Measurements from ENCODE around the gene CLEC16A.
"Not testable (repeated sequence)": the region's sequence is repeated elsewhere in the genome, so short reads cannot be mapped to it uniquely, and the experiment has no call there.

Gene CLEC16A

GRCh38 chr16:11093572-11094074 is 149.3 kb downstream of the CLEC16A start:
- H3K4me3 ChIP-seq (ENCODE audit: low read depth, low read length), result no peak overlapping the region

DNA sequence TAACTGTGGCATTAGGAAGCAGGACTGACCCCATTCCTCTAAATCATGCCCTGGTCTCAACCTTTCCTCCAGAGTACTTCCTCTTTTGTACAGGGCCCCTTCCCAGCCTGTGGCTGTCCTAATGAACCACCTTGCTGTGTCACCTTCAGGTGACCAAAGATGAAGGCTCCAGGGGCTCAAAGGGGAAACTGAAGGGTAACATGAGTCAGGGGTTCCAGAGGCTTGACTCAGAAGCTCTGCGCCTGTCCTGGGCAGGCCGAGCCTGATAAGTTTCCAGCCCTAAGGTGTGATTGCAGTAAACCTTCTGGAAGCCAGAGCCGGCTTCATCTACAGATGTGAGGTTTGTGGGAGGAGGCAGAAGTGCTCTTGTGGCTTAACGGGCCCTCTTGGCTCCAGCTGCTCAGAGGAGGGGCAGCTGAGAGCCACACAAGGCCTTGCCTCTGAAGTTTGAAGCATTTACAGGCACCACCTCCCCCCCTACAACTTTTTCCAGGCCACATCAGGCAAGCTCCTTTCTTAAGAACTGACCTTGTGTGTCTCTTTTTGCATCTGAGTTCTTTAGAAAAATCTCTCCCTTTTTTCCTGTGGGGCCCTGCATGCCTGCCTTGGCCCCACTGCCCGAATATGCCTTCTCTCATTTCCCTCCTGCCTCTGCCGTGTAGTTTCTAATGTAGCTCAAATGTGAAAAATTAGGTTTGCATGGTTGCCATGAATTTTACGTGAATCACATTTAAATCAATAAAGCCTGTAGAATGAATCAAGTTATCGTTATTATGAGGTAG is 149.9 kb downstream of the CLEC16A start:
- no peak overlapping the region for H3K4me3 ChIP-seq (ENCODE audit: low read depth, low read length)

- no peak overlapping the region for H3K4me3 ChIP-seq (ENCODE audit: low read depth, low read length)
These were observed 150.6 kb downstream of the CLEC16A start for GRCh38 chr16:11094857-11095565.

- H3K4me3 ChIP-seq (ENCODE audit: low read depth, low read length), result no peak overlapping the region
These were observed 151.6 kb downstream of the CLEC16A start for GRCh38 chr16:11095935-11096334.

GRCh38 chr16:11097094-11097786 is 152.9 kb downstream of the CLEC16A start:
- H3K4me3 ChIP-seq (ENCODE audit: low read depth, low read length), result no peak overlapping the region

GRCh38 chr16:11097787-11098167 is 153.4 kb downstream of the CLEC16A start:
- H3K4me3 ChIP-seq (ENCODE audit: low read depth, low read length), result no peak overlapping the region

- no peak overlapping the region for H3K4me3 ChIP-seq (ENCODE audit: low read depth, low read length)
These were observed 154.4 kb downstream of the CLEC16A start for GRCh38 chr16:11098601-11099390.

DNA sequence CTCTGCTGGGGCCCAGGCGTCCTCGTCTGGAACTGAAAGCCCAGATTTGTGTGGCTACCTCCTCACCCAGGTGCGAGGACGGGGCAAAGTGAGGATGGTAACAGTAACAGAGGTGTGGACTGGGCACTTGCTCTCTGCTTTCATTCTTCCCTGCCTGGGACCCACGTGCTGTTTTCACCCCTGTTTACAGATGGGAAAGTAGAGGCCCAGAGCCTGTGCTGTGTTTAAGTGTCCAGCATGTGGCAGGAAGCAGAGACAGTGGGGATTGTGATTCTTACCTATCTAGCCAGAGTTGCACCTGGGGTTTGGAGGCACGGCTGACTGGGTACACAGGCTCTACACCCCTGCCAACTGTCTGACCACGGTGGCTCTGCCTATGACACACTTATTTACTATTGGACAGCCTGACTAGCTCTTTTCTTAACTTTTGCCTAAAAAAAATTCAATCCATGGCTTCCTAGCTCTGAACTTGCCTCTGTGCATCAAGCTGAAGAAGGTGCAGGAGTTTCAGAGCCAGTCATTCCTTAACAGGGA is 155.4 kb downstream of the CLEC16A start:
- H3K4me3 ChIP-seq (ENCODE audit: low read depth, low read length), result no peak overlapping the region

- H3K4me3 ChIP-seq (ENCODE audit: low read depth, low read length), result no peak overlapping the region
These were observed 155.9 kb downstream of the CLEC16A start for GRCh38 chr16:11100239-11100750.

DNA sequence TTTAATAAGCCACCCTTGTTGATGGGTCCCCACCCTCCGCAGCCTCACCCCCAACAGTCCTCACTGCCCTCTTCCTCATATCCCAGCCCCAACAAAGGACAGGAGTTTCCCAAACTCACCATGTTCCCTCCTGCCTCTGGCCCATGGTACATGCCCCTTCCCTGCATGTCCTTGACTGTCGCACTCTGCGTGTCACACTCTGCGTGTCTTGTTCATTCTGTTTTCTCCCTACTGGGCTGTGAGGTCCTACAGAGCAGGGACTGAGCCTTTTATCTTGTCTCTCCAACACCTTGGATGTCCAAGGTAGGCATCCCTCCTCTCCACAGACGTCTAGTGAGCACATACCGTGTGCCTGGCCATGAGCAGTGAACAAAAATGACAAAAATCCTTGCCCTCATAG is 156.9 kb downstream of the CLEC16A start:
- no peak overlapping the region for H3K4me3 ChIP-seq (ENCODE audit: low read depth, low read length)

GRCh38 chr16:11101695-11102522 is 157.5 kb downstream of the CLEC16A start:
- H3K4me3 ChIP-seq (ENCODE audit: low read depth, low read length), result no peak overlapping the region

DNA sequence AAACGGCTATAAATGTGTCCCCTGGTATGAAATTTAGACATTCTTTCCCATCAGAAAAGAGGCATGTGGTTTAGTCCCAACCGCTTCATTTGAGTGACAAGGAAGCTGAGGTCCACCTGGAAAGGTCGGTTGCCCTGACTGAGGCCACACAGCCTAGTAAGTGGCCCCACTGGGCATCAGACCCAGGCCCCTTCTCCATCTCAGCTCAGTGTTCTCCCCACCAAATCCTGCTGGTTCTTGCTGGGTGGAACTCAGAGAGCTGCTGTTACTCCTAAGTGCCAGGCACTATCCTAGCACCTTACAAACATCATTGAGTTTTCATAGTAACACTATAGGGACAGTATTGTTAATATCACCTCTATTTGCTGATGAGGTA is 158.1 kb downstream of the CLEC16A start:
- no peak overlapping the region for H3K4me3 ChIP-seq (ENCODE audit: low read depth, low read length)

- not testable (repeated sequence) for H3K4me3 ChIP-seq (ENCODE audit: low read depth, low read length)
These were observed 158.9 kb downstream of the CLEC16A start for GRCh38 chr16:11103301-11103700.

DNA sequence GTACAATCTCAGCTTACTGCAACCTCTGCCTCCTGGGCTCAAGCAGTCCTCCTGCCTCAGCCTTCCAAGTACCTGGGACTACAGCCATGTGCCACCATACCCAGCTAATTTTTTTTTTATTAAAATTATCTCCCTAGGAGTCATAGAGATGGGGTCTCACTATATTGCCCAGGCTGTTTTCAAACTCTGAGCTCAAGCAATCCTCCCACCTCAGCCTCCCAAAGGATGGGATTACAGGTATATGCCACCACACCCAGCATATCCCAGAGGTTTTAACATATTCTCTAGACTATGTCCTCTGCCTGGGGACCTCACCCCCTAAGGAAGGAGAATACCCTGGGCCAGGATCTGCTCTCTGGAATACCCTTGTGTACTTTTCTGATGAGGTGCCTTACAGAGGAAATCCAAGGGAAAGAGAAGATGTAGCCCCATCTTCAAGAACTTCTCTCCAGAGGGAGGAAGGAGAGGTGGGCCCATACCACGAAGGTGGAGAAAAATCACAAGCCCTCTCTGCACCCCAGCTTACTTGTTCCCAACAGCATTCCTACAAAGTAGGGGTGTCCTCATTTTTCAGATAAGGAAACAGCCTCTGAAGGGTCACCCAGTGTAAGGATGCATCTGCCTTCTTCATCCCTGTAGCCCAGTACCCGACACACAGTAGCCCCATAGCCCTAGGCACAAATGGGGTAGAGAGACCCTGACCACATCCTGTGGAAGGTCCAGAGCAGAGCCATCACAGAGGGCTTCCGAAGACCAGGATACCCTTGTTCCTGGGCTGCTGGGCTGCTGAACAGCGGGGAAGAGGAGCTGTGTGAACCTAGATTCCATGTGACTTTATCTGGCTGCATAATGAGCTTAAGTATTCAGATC is 160.0 kb downstream of the CLEC16A start:
- H3K4me3 ChIP-seq (ENCODE audit: low read depth, low read length), result no peak overlapping the region

DNA sequence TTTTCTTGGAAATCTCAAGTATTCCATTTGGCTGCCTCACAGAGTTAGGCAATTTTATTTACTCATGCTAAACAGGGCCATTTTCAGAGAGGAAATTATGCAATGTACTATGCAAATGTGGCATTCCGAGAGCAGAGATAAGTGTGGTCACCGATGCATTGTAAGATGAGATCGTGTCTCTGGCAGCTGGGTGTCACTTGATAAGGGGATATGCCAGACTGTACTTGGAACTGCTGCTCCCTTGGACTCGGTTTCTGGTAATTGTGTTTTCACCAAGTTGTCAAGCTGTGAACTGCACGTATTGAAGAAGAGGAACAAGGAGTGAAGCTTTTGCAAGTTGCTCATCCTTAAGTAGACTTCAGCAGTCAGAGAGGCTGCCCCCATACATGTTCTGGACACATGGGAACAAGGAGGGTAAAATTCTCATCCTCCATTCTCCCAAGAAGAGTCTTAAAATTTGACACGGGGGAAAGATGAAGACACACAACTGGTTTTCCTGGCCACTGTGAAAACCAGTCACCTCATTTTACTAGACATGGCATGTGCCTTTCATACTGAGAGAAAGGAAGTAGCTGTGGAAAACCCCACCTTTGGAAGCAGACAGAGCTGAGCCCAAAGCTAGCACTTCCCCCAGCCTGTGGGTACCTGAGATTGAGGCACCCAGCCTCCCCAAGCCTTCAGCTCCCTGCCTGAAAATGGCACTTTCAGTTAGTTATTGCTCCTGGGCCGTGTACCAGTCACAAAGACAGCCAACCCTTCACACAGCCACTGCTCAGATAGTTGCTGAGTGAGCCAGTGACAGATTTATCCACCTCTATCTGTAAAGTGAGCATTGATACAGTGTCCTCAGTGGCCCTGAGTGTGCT is 160.9 kb downstream of the CLEC16A start:
- no peak overlapping the region for H3K4me3 ChIP-seq (ENCODE audit: low read depth, low read length)

DNA sequence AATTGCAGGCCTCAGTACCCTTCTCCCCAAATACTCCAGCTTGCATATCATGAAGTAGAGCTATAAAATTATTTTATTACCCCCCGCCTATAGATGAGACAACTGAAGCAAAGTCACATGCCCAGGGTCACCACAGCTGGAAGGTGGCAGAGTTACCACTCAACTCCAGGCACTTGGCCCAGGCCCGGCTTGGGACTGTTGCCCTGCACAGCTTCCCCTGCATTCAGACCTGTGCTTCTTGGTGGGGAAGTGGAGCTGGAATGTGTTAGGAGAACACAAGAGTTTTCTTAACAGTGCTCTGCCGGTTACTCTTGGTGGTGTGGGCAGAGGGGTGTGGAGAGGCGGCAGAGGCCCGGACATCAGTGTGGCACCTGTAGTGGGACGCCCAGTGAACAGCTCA is 162.4 kb downstream of the CLEC16A start:
- H3K4me3 ChIP-seq (ENCODE audit: low read depth, low read length), result no peak overlapping the region

- H3K4me3 ChIP-seq (ENCODE audit: low read depth, low read length), result no peak overlapping the region
These were observed 163.6 kb downstream of the CLEC16A start for GRCh38 chr16:11107780-11108465.
